Cardiac fibroblast (primary cell): ENCODE data around the gene CKLF.
"Not testable (repeated sequence)": the region's sequence is repeated elsewhere in the genome, so short reads cannot be mapped to it uniquely, and the experiment has no call there.

Experiments used
- DNase-seq, 2 donors: peaks; one replicate each; pipeline versions ENCODE4 v3.0.0 to v3.0.0-alpha.2; 2010; ENCODE audit warnings: low read depth in 2 of 2
- H3K4me3 ChIP-seq, 2 donors: replicated peaks in 1 of 2; 1 replicate in 1 of 2; 2 replicates in 1 of 2; pipeline ENCODE4 v1.5.1; 2011; ENCODE audit warnings: low read depth in 2 of 2, low read length in 2 of 2, mild to moderate bottlenecking in 2 of 2, moderate library complexity in 1 of 2
- TF ChIP-seq, protein P1 (sequence below): IDR thresholded peaks from one replicate; pipeline ENCODE4 v1.5.1; 2011; ENCODE audit warnings: low read depth, mild to moderate bottlenecking, low read length, inconsistent platforms

The CKLF gene

DNA sequence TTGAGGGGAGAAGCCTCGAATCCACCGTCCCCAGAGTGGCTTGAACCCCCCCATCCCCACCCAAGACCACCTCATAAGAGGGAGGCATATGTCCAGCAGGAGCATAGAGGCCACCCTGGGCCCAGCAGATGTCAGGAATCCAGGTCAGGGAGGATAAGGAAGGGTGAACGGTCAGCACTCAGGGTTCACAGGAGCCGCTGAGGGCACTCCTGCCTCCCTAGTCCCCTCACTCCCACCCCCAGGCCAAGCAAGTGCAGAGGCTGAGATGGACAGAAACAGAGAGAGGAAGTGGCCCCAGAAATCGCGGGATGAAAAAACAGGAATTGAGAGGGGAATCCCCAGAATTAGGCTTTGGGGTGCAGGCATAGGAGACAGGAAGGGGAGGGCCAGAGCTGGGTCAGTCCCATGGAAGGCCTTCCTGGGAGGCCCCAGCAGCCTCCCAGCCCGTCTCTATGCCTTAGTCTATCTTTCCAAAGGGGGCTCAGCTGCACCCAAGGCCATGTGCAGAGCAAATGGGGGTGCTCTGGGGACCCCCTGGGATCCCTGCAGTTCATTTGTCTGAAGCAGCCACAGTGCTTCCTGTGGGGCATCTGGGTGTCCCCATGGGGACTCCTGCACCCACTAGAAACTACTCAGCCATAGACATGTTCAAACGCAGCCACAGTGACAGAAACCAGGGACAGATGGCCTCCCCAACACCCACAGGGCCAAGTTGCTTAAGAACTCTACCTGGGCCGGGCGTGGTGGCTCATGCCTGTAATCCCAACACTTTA lies 53.8 kb downstream of the CKLF start:
- DNase-seq, result no peak
- H3K4me3 ChIP-seq, result peak overlapping the region; percentile 64 to 73
- TF ChIP-seq, protein P1, sequence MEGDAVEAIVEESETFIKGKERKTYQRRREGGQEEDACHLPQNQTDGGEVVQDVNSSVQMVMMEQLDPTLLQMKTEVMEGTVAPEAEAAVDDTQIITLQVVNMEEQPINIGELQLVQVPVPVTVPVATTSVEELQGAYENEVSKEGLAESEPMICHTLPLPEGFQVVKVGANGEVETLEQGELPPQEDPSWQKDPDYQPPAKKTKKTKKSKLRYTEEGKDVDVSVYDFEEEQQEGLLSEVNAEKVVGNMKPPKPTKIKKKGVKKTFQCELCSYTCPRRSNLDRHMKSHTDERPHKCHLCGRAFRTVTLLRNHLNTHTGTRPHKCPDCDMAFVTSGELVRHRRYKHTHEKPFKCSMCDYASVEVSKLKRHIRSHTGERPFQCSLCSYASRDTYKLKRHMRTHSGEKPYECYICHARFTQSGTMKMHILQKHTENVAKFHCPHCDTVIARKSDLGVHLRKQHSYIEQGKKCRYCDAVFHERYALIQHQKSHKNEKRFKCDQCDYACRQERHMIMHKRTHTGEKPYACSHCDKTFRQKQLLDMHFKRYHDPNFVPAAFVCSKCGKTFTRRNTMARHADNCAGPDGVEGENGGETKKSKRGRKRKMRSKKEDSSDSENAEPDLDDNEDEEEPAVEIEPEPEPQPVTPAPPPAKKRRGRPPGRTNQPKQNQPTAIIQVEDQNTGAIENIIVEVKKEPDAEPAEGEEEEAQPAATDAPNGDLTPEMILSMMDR, result no peak

DNA sequence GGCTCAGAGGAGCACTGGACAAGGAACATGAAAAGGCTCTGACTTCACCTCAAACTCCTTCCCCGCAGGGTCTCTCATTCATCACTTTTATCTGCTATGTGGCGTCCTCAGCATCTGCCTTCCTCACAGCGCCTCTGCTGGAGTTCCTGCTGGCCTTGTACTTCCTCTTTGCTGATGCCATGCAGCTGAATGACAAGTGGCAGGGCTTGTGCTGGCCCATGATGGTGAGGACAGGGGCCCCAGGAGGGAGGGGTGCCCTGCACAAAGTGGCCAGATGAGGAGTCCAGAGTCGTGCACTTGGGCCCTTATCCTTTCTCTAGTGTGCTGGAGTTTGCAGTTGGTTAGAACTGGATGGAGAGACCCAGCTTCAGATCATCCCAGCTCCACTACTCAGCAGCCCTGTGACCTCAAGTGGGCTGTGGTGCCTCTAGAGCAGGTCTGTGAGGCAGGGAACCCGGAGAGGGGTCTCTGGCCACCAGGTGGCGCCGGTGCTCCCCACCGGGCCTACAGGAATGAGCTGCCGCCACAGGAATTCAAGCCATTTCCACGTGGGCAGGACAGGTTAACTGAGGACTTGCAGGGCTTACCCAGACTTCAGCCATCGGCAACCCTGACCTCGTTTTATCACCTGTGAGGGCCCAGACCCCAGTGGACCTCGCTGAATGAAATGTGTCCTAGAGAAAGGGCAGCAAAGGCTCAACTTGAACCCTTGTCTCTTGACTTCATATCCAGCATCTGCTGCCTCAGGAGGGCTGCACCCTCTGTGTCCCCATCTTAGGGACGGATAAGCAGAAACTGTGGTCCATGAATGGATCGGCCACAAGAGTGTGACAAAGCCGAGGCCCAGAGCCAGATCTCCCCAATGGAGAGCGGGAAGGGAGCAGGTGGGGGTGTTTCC lies 56.1 kb downstream of the CKLF start:
- TF ChIP-seq, protein P1, result peak; percentile 93
- H3K4me3 ChIP-seq, result no peak overlapping the region

DNA sequence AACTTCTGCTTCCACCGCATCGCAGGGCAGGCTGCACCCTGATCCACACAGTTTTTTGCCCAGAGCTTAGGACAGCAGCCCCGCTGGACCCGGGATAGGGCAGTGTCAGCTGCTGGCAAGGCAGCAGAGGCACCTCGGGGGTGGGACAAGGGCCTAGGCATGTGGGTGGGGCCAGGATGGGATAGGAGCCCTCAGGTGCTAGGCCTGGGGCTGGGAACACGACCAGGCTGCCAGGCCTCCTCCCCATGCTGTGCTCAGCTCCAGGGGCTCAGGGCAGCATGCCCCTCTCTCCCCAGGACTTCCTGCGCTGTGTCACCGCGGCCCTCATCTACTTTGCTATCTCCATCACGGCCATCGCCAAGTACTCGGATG lies 56.7 kb downstream of the CKLF start:
- DNase-seq, result no peak
- TF ChIP-seq, protein P1, result no peak
- no peak overlapping the region for H3K4me3 ChIP-seq

More for the DNA sequence above, 56.1 kb downstream of the CKLF start:
- peak; percentile 91 to 92 for DNase-seq

DNA sequence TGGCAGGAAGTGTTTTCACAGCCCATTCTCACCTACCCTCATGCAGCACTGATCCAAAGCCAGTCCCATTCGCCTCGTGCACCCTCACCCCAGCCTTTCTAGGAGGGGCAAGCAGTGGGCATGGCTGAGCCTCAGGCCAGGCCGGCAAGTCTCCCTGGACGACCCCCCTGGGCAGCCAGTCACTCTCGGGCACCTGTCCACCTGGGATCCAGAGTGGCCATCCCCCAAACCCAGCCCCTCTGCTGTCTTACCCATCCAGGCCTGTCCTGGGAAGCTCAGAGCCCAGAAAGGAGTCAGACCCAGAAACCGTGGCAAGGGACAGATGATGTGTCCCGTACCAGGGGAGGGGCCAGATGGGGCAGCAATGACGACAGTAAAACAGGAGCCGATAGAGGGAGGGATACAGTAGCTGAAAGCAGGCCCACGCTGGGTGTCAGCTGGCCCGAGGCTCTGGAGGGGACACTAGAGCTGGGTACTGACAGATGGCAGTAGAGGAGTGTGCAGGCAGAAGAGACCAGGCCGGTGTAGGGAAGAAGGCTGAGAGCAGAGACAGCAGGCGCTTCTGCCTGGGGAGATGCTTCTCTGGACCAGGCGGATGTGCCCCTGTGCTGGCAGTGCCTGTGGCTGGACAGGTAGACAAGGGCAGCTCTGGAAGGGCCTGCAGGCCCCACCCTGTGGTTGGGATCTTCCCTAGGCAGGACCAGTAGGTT lies 57.9 kb downstream of the CKLF start:
- H3K4me3 ChIP-seq, result no peak overlapping the region
- TF ChIP-seq, protein P1, result no peak

DNA sequence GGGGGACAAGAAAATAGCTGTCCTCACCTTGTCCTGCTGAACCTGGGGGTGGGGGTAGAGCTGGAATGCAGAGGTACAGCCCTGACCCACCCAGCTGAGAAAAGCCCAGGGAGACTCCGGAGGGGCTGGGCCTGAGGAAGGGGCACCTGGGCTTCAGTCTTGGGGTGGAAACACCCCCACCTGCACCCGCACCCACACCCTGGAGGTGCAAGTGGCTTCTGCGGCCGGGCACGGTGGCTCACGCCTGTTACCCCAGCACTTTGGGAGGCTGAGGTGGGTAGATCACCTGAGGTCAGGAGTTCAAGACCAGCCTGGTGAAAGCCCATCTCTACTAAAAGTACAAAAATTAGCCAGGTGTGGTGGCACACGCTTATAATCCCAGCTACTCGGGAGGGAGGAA lies 59.5 kb downstream of the CKLF start:
- DNase-seq, H3K4me3 ChIP-seq: not testable (repeated sequence)

More for the DNA sequence above, 57.9 kb downstream of the CKLF start:
- DNase-seq, result no peak

DNA sequence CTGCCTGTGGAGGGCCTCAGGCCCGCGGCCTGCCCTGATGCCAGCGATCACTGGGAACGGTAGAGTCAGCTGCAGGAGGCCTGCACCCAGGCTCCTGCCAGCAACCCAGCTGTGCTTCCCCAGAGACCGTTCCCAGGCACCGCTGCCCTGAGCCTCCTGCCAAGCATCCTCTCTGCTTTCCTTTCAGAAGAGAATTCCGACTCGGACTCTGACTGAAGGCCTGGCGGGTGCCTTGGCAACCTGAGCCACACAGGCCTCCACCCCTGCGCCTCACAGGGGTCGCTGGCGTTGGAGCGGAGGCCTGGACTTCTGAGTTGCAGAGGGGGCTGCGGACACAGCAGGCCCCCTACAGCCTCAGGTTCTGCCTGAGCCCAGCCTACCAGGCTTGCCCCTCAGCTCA lies 60.0 kb downstream of the CKLF start:
- TF ChIP-seq, protein P1, result no peak
- no peak for DNase-seq
- no peak overlapping the region for H3K4me3 ChIP-seq
